CD4-positive, alpha-beta T cell treated with Interleukin-6 at 100 ng/mL for 8 hours (primary cell): ENCODE data around the gene DNAJB5.
"Not testable (repeated sequence)": the region's sequence is repeated elsewhere in the genome, so short reads cannot be mapped to it uniquely, and the experiment has no call there.

ENCODE experiments used
- DNase-seq: peaks from one replicate; pipeline ENCODE4 v3.0.0-alpha.2; 2020; ENCODE audit warnings: mixed read lengths, low spot score

Gene DNAJB5

GRCh38 chr9:34989003-34989945 is at the start of gene DNAJB5:
Gene DNAJB5, plus strand, starts transcription at chr9:34989745. Its CDS starts 886 bp downstream, at chr9:34990631.
- peak; percentile 98 for DNase-seq

GRCh38 chr9:34939989-34940388 is 49.6 kb upstream of the DNAJB5 start:
- not testable (repeated sequence) for DNase-seq

GRCh38 chr9:34948451-34948850 is 41.1 kb upstream of the DNAJB5 start:
- no peak for DNase-seq

- DNase-seq = no peak
Observed at GRCh38 chr9:34954225-34954624, 35.3 kb upstream of the DNAJB5 start.

- not testable (repeated sequence) for DNase-seq
Observed at GRCh38 chr9:34956066-34956465, 33.5 kb upstream of the DNAJB5 start.

GRCh38 chr9:34956648-34957047 is 32.9 kb upstream of the DNAJB5 start:
- DNase-seq = no peak

GRCh38 chr9:34957492-34958410 is 31.8 kb upstream of the DNAJB5 start, which contains the start of gene PHF24:
Gene PHF24, plus strand, starts transcription at chr9:34958285. Its CDS starts 13,014 bp downstream, at chr9:34971299.
- DNase-seq = no peak

GRCh38 chr9:34958411-34958982 is 31.0 kb upstream of the DNAJB5 start:
- DNase-seq = no peak

- DNase-seq = no peak
Observed at GRCh38 chr9:34959461-34959860, 30.1 kb upstream of the DNAJB5 start.

- no peak for DNase-seq
Observed at GRCh38 chr9:34961574-34962490, 27.7 kb upstream of the DNAJB5 start.

GRCh38 chr9:34962546-34962945 is 27.0 kb upstream of the DNAJB5 start:
- no peak for DNase-seq

GRCh38 chr9:34963552-34963951 is 26.0 kb upstream of the DNAJB5 start:
- DNase-seq = no peak

- DNase-seq = no peak
Observed at GRCh38 chr9:34964458-34964857, 25.1 kb upstream of the DNAJB5 start.

GRCh38 chr9:34971146-34971811 is 18.3 kb upstream of the DNAJB5 start:
- no peak for DNase-seq

GRCh38 chr9:34974664-34975063 is 14.9 kb upstream of the DNAJB5 start:
- no peak for DNase-seq

GRCh38 chr9:34976441-34976840 is 13.1 kb upstream of the DNAJB5 start:
- DNase-seq = no peak

- DNase-seq = no peak
Observed at GRCh38 chr9:34976992-34977391, 12.6 kb upstream of the DNAJB5 start.

GRCh38 chr9:34980181-34980761 is 9.3 kb upstream of the DNAJB5 start:
- DNase-seq = no peak

GRCh38 chr9:34982361-34982760 is 7.2 kb upstream of the DNAJB5 start:
- no peak for DNase-seq

- peak; percentile 45 for DNase-seq
Observed at GRCh38 chr9:34983209-34983608, 6.3 kb upstream of the DNAJB5 start.
